Activated CD4-positive, alpha-beta memory T cell treated with anti-CD3 and anti-CD28 coated beads for 36 hours (primary cell): ENCODE results near the gene RERE. TPM values are rescaled to one million over a fixed set of nuclear protein-coding genes. Genes with fewer than 3 reads are reported as not detected.

Source experiments
- CTCF ChIA-PET: fragments of 350-600 bp; sonication (Branson Sonifier 250); formaldehyde crosslinking; loops from one replicate; lab custom pipeline; 2021; ENCODE audit warnings: antibody characterized with exemption, inconsistent platforms; lab: Charles Lee
- POLR2A ChIA-PET: fragments of 350-600 bp; sonication (Branson Sonifier 250); formaldehyde crosslinking; loops from one replicate; lab custom pipeline; 2021; ENCODE audit warnings: antibody characterized with exemption; lab: Charles Lee
- DNase-seq: peaks from one replicate; pipeline ENCODE4 v3.0.0-alpha.2; 2020
- H3K27ac Mint-ChIP-seq: one replicate; pipeline ENCODE4 v1.8.0; 2021; ENCODE audit warnings: mixed read lengths
- H3K27me3 Mint-ChIP-seq: one replicate; pipeline ENCODE4 v1.8.0; 2021; ENCODE audit warnings: mixed read lengths
- H3K36me3 Mint-ChIP-seq: one replicate; pipeline ENCODE4 v1.8.0; 2021; ENCODE audit warnings: mixed read lengths
- H3K4me1 Mint-ChIP-seq: one replicate; pipeline ENCODE4 v1.8.0; 2021; ENCODE audit warnings: low read depth, mixed read lengths
- H3K4me3 Mint-ChIP-seq: one replicate; pipeline ENCODE4 v1.8.0; 2021; ENCODE audit warnings: mild to moderate bottlenecking, mixed read lengths
- H3K9me3 Mint-ChIP-seq: one replicate; pipeline ENCODE4 v1.8.0; 2021; ENCODE audit warnings: mixed read lengths
- intact Hi-C: fragments of 100-400 bp; cut with micrococcal nuclease; formaldehyde crosslinking; loops from one replicate; pipeline ENCODE4 v1.15.1; 2023
- total RNA-seq, 2 experiments: library from RNA; stranded (reverse); gene quantifications; one replicate each; pipeline ENCODE4 v1.2.3, GENCODE V29; 2021

The RERE gene
- total RNA-seq, 2 experiments from 2014 or later: 45.0 to 50.5 TPM

- H3K36me3 Mint-ChIP-seq: peaks cover 4% of the 10 kb centered on the region
- ChIA-PET POLR2A (interaction anchor here (0.8 kb wide), 1 partner anchor 126 kb away, joined by 3 read pairs; no protein-coding TSS in a partner anchor), CTCF (interaction anchor here (0.8 to 1.9 kb wide), 5 partner anchors 43 to 245 kb away, joined by 3 to 18 read pairs (median 3); no protein-coding TSS in a partner anchor)
- peaks cover 40% of the 10 kb centered on the region for H3K4me1 Mint-ChIP-seq
- intact Hi-C loops: loop anchor here (1.0 to 10.0 kb wide), 11 partner anchors 25 to 273 kb away; partner anchors contain the start of gene ENO1
- no peaks in the 10 kb centered on the region for H3K9me3 Mint-ChIP-seq
- DNase-seq: peak; percentile 63
- H3K27me3 Mint-ChIP-seq: no peaks in the 10 kb centered on the region
- peak overlapping the region; percentile 97 for H3K27ac Mint-ChIP-seq
- H3K4me3 Mint-ChIP-seq: peak overlapping the region; percentile 73
Observed at GRCh38 chr1:8604041-8604945, 213.1 kb downstream of the RERE start.

GRCh38 chr1:8603220-8603616, 214.2 kb downstream of the RERE start:
- Mint-ChIP-seq H3K4me3 (no peak overlapping the region), H3K27ac (peak overlapping the region; percentile 97), H3K9me3 (no peaks in the 10 kb centered on the region), H3K4me1 (peaks cover 40% of the 10 kb centered on the region), H3K27me3 (no peaks in the 10 kb centered on the region), H3K36me3 (peaks cover 4% of the 10 kb centered on the region)
- intact Hi-C loops: loop anchor here (2.0 to 10.0 kb wide), 3 partner anchors 68 to 274 kb away; partner anchors contain the start of gene ENO1
- ChIA-PET CTCF (interaction anchor here (0.6 to 1.9 kb wide), 11 partner anchors 32 to 205 kb away, joined by 3 to 18 read pairs (median 4); no protein-coding TSS in a partner anchor), POLR2A (interaction anchor here (0.9 to 1.0 kb wide), 2 partner anchors 15 to 181 kb away, joined by 3 to 5 read pairs; no protein-coding TSS in a partner anchor)
- no peak for DNase-seq

GRCh38 chr1:8602471-8603219, 214.8 kb downstream of the RERE start:
- Mint-ChIP-seq H3K4me3 (peak overlapping the region; percentile 9), H3K27me3 (no peaks in the 10 kb centered on the region)
- POLR2A ChIA-PET: interaction anchor here (0.6 to 1.0 kb wide), 4 partner anchors 15 to 180 kb away, joined by 3 to 5 read pairs (median 3); no protein-coding TSS in a partner anchor

GRCh38 chr1:8600336-8600735, 217.1 kb downstream of the RERE start:
- Mint-ChIP-seq H3K36me3 (peaks cover 4% of the 10 kb centered on the region), H3K27ac (no peak overlapping the region), H3K4me3 (no peak overlapping the region), H3K9me3 (no peaks in the 10 kb centered on the region), H3K4me1 (peaks cover 49% of the 10 kb centered on the region), H3K27me3 (no peaks in the 10 kb centered on the region)
- CTCF ChIA-PET: no interaction called here
- intact Hi-C loops: loop anchor here (5.0 to 10.0 kb wide), 2 partner anchors 76 to 277 kb away; partner anchors contain the start of gene ENO1
- POLR2A ChIA-PET: no interaction called here
- DNase-seq: no peak

More at GRCh38 chr1:8602471-8603219, 214.8 kb downstream of the RERE start:
- intact Hi-C loops: loop anchor here (2.0 to 10.0 kb wide), 3 partner anchors 68 to 275 kb away; partner anchors contain the start of gene ENO1
- peak; percentile 73 for DNase-seq
- Mint-ChIP-seq H3K4me1 (peaks cover 40% of the 10 kb centered on the region), H3K9me3 (no peaks in the 10 kb centered on the region), H3K36me3 (peaks cover 4% of the 10 kb centered on the region), H3K27ac (peak overlapping the region; percentile 97)
- CTCF ChIA-PET: interaction anchor here (0.6 to 1.9 kb wide), 12 partner anchors 26 to 205 kb away, joined by 3 to 18 read pairs (median 4); no protein-coding TSS in a partner anchor

- ChIA-PET CTCF (no interaction called here), POLR2A (no interaction called here)
- Mint-ChIP-seq H3K27ac (no peak overlapping the region), H3K36me3 (peaks cover 4% of the 10 kb centered on the region), H3K4me3 (no peak overlapping the region), H3K27me3 (no peaks in the 10 kb centered on the region), H3K4me1 (peaks cover 44% of the 10 kb centered on the region), H3K9me3 (no peaks in the 10 kb centered on the region)
- intact Hi-C loops: loop anchor here (5.0 to 10.0 kb wide), 2 partner anchors 75 to 278 kb away; partner anchors contain the start of gene ENO1
- DNase-seq: no peak
Observed at GRCh38 chr1:8599646-8600212, 217.7 kb downstream of the RERE start.

- Mint-ChIP-seq H3K27me3 (no peaks in the 10 kb centered on the region), H3K36me3 (peaks cover 4% of the 10 kb centered on the region)
Observed at GRCh38 chr1:8598783-8599182, 218.7 kb downstream of the RERE start.

GRCh38 chr1:8598060-8598724, 219.2 kb downstream of the RERE start:
- ChIA-PET POLR2A (no interaction called here), CTCF (interaction anchor here (0.6 kb wide), 1 partner anchor 18 kb away, joined by 3 read pairs; no protein-coding TSS in a partner anchor)

More at GRCh38 chr1:8598783-8599182, 218.7 kb downstream of the RERE start:
- H3K4me1 Mint-ChIP-seq: peaks cover 35% of the 10 kb centered on the region
- intact Hi-C loops: no loop called here
- no peak for DNase-seq
- H3K9me3 Mint-ChIP-seq: no peaks in the 10 kb centered on the region
- no peak overlapping the region for H3K27ac Mint-ChIP-seq
- POLR2A ChIA-PET: no interaction called here
- H3K4me3 Mint-ChIP-seq: no peak overlapping the region
- CTCF ChIA-PET: no interaction called here

GRCh38 chr1:8597455-8597854, 220.0 kb downstream of the RERE start:
- Mint-ChIP-seq H3K4me1 (peaks cover 22% of the 10 kb centered on the region), H3K4me3 (no peak overlapping the region), H3K9me3 (no peaks in the 10 kb centered on the region), H3K27me3 (no peaks in the 10 kb centered on the region), H3K36me3 (peaks cover 4% of the 10 kb centered on the region), H3K27ac (no peak overlapping the region)
- ChIA-PET CTCF (interaction anchor here (0.6 kb wide), 1 partner anchor 17 kb away, joined by 3 read pairs; no protein-coding TSS in a partner anchor), POLR2A (no interaction called here)
- intact Hi-C loops: no loop called here
- no peak for DNase-seq

More at GRCh38 chr1:8598060-8598724, 219.2 kb downstream of the RERE start:
- DNase-seq: no peak
- Mint-ChIP-seq H3K4me1 (peaks cover 30% of the 10 kb centered on the region), H3K4me3 (no peak overlapping the region), H3K27me3 (no peaks in the 10 kb centered on the region), H3K36me3 (peaks cover 4% of the 10 kb centered on the region), H3K27ac (no peak overlapping the region), H3K9me3 (no peaks in the 10 kb centered on the region)
- intact Hi-C loops: no loop called here

- POLR2A ChIA-PET: interaction anchor here (1.2 kb wide), 1 partner anchor 105 kb away, joined by 3 read pairs; no protein-coding TSS in a partner anchor
- H3K36me3 Mint-ChIP-seq: no peaks in the 10 kb centered on the region
- DNase-seq: no peak
- H3K4me3 Mint-ChIP-seq: no peak overlapping the region
- H3K27ac Mint-ChIP-seq: no peak overlapping the region
- H3K9me3 Mint-ChIP-seq: no peaks in the 10 kb centered on the region
- H3K4me1 Mint-ChIP-seq: peaks cover 18% of the 10 kb centered on the region
- intact Hi-C loops: no loop called here
- no peaks in the 10 kb centered on the region for H3K27me3 Mint-ChIP-seq
- CTCF ChIA-PET: interaction anchor here (0.6 to 1.9 kb wide), 6 partner anchors 34 to 1352 kb away, joined by 3 to 7 read pairs (median 3); no protein-coding TSS in a partner anchor
Observed at GRCh38 chr1:8595941-8596340, 221.5 kb downstream of the RERE start.

- Mint-ChIP-seq H3K36me3 (no peaks in the 10 kb centered on the region), H3K9me3 (no peaks in the 10 kb centered on the region), H3K4me1 (peaks cover 21% of the 10 kb centered on the region), H3K27me3 (no peaks in the 10 kb centered on the region), H3K27ac (no peak overlapping the region), H3K4me3 (no peak overlapping the region)
- intact Hi-C loops: no loop called here
- no peak for DNase-seq
- ChIA-PET POLR2A (no interaction called here), CTCF (interaction anchor here (1.9 kb wide), 1 partner anchor 34 kb away, joined by 7 read pairs; no protein-coding TSS in a partner anchor)
Observed at GRCh38 chr1:8595332-8595731, 222.1 kb downstream of the RERE start.
